Activated CD8-positive, alpha-beta T cell treated with anti-CD3 and anti-CD28 coated beads, Interleukin-2, amount 10 ng/mL, durations not matched to agents 7 days and 5 days (primary cell): ENCODE results near the gene SSC5D. TPM values are rescaled to one million over a fixed set of nuclear protein-coding genes. Genes with fewer than 3 reads are reported as not detected.

Source experiments
- ATAC-seq: fragments of 150-1000 bp; cut with Tn5 transposase; one replicate; pipeline ENCODE4 v1.10.0; 2021; ENCODE audit warnings: moderate library complexity
- CTCF ChIA-PET: fragments of 350-600 bp; sonication (Branson Sonifier 250); formaldehyde crosslinking; loops from one replicate; lab custom pipeline; 2021; ENCODE audit warnings: antibody characterized with exemption; lab: Charles Lee
- POLR2A ChIA-PET: fragments of 350-600 bp; sonication (Branson Sonifier 250); formaldehyde crosslinking; loops from one replicate; lab custom pipeline; 2021; ENCODE audit warnings: antibody characterized with exemption; lab: Charles Lee
- DNase-seq: peaks from one replicate; pipeline ENCODE4 v3.0.0-alpha.2; 2020
- H3K27ac Mint-ChIP-seq: one replicate; pipeline ENCODE4 v1.8.0; 2021; ENCODE audit warnings: mild to moderate bottlenecking, mixed read lengths
- H3K27me3 Mint-ChIP-seq: one replicate; pipeline ENCODE4 v1.8.0; 2021; ENCODE audit warnings: low read depth, mixed read lengths
- H3K36me3 Mint-ChIP-seq: one replicate; pipeline ENCODE4 v1.8.0; 2021; ENCODE audit warnings: low read depth, mixed read lengths
- H3K4me1 Mint-ChIP-seq: one replicate; pipeline ENCODE4 v1.8.0; 2021; ENCODE audit warnings: low read depth, mixed read lengths
- H3K4me3 Mint-ChIP-seq: one replicate; pipeline ENCODE4 v1.8.0; 2021; ENCODE audit warnings: mild to moderate bottlenecking, mixed read lengths
- H3K9me3 Mint-ChIP-seq: one replicate; pipeline ENCODE4 v1.8.0; 2022; ENCODE audit warnings: mixed read lengths; ENCODE audit not compliant: insufficient read depth
- total RNA-seq, 2 experiments: library from RNA; stranded (reverse); gene quantifications; one replicate each; pipeline ENCODE4 v1.2.3, GENCODE V29; 2021

SSC5D gene
- total RNA-seq, 2 experiments from 2014 or later = 0.50 to 0.55 TPM

- no peaks in the 10 kb centered on the region for H3K9me3 Mint-ChIP-seq
- no peak for ATAC-seq
- no peak for DNase-seq
- POLR2A ChIA-PET = no interaction called here
- H3K4me3 Mint-ChIP-seq = no peak overlapping the region
- H3K4me1 Mint-ChIP-seq = no peaks in the 10 kb centered on the region
- no peaks in the 10 kb centered on the region for H3K36me3 Mint-ChIP-seq
- no peak overlapping the region for H3K27ac Mint-ChIP-seq
- H3K27me3 Mint-ChIP-seq = no peaks in the 10 kb centered on the region
- CTCF ChIA-PET = no interaction called here
Measured at GRCh38 chr19:55537741-55538111, 49.5 kb downstream of the SSC5D start.

GRCh38 chr19:55538132-55538531 lies 49.9 kb downstream of the SSC5D start:
- H3K9me3 Mint-ChIP-seq = no peaks in the 10 kb centered on the region
- H3K4me3 Mint-ChIP-seq = no peak overlapping the region
- ChIA-PET POLR2A (no interaction called here), CTCF (no interaction called here)
- ATAC-seq (no peak), DNase-seq (no peak)
- H3K4me1 Mint-ChIP-seq = no peaks in the 10 kb centered on the region
- H3K27ac Mint-ChIP-seq = no peak overlapping the region
- no peaks in the 10 kb centered on the region for H3K36me3 Mint-ChIP-seq
- H3K27me3 Mint-ChIP-seq = no peaks in the 10 kb centered on the region

- ChIA-PET POLR2A (no interaction called here), CTCF (no interaction called here)
- Mint-ChIP-seq H3K36me3 (no peaks in the 10 kb centered on the region), H3K9me3 (no peaks in the 10 kb centered on the region), H3K27me3 (no peaks in the 10 kb centered on the region), H3K4me3 (no peak overlapping the region), H3K27ac (no peak overlapping the region), H3K4me1 (no peaks in the 10 kb centered on the region)
- no peak for DNase-seq
- no peak for ATAC-seq
Measured at GRCh38 chr19:55539090-55539984, 51.1 kb downstream of the SSC5D start.

GRCh38 chr19:55540619-55541018 lies 52.4 kb downstream of the SSC5D start:
- Mint-ChIP-seq H3K36me3 (no peaks in the 10 kb centered on the region), H3K4me1 (no peaks in the 10 kb centered on the region), H3K27ac (no peak overlapping the region), H3K27me3 (no peaks in the 10 kb centered on the region), H3K9me3 (no peaks in the 10 kb centered on the region), H3K4me3 (no peak overlapping the region)
- ChIA-PET POLR2A (no interaction called here), CTCF (no interaction called here)
- no peak for ATAC-seq
- no peak for DNase-seq

- no peaks in the 10 kb centered on the region for H3K9me3 Mint-ChIP-seq
- no peak for ATAC-seq
- ChIA-PET CTCF (no interaction called here), POLR2A (no interaction called here)
- no peaks in the 10 kb centered on the region for H3K27me3 Mint-ChIP-seq
- H3K27ac Mint-ChIP-seq = no peak overlapping the region
- H3K36me3 Mint-ChIP-seq = no peaks in the 10 kb centered on the region
- no peak for DNase-seq
- H3K4me3 Mint-ChIP-seq = no peak overlapping the region
- H3K4me1 Mint-ChIP-seq = no peaks in the 10 kb centered on the region
Measured at GRCh38 chr19:55541091-55541490, 52.9 kb downstream of the SSC5D start.

GRCh38 chr19:55542292-55542855 lies 54.1 kb downstream of the SSC5D start:
- H3K4me1 Mint-ChIP-seq = no peaks in the 10 kb centered on the region
- peaks cover 2% of the 10 kb centered on the region for H3K27me3 Mint-ChIP-seq
- ChIA-PET CTCF (no interaction called here), POLR2A (no interaction called here)
- no peak overlapping the region for H3K27ac Mint-ChIP-seq
- no peak for ATAC-seq
- H3K4me3 Mint-ChIP-seq = no peak overlapping the region
- DNase-seq = no peak
- H3K36me3 Mint-ChIP-seq = no peaks in the 10 kb centered on the region
- H3K9me3 Mint-ChIP-seq = no peaks in the 10 kb centered on the region

GRCh38 chr19:55543567-55543966 lies 55.3 kb downstream of the SSC5D start:
- DNase-seq = no peak
- Mint-ChIP-seq H3K4me3 (no peak overlapping the region), H3K9me3 (no peaks in the 10 kb centered on the region), H3K36me3 (no peaks in the 10 kb centered on the region), H3K27me3 (peaks cover 3% of the 10 kb centered on the region), H3K4me1 (no peaks in the 10 kb centered on the region), H3K27ac (no peak overlapping the region)
- ChIA-PET POLR2A (no interaction called here), CTCF (no interaction called here)
- no peak for ATAC-seq

GRCh38 chr19:55544014-55544413 lies 55.8 kb downstream of the SSC5D start:
- H3K36me3 Mint-ChIP-seq = no peaks in the 10 kb centered on the region
- peaks cover 3% of the 10 kb centered on the region for H3K27me3 Mint-ChIP-seq
- ChIA-PET POLR2A (no interaction called here), CTCF (no interaction called here)
- no peaks in the 10 kb centered on the region for H3K4me1 Mint-ChIP-seq
- ATAC-seq = no peak
- DNase-seq = no peak
- H3K27ac Mint-ChIP-seq = no peak overlapping the region
- H3K4me3 Mint-ChIP-seq = no peak overlapping the region
- H3K9me3 Mint-ChIP-seq = no peaks in the 10 kb centered on the region

GRCh38 chr19:55544776-55545439 lies 56.7 kb downstream of the SSC5D start:
- H3K27me3 Mint-ChIP-seq = peaks cover 3% of the 10 kb centered on the region
- no peak for DNase-seq

GRCh38 chr19:55545443-55545842 lies 57.2 kb downstream of the SSC5D start, which contains the start of gene SBK3:
TSS of gene SBK3 (minus strand) at chr19:55545543. CDS start at chr19:55545543, 0 bp downstream.
- ChIA-PET CTCF (no interaction called here), POLR2A (no interaction called here)
- Mint-ChIP-seq H3K4me1 (no peaks in the 10 kb centered on the region), H3K9me3 (no peaks in the 10 kb centered on the region), H3K4me3 (no peak within 1 kb of the TSS), H3K27me3 (peaks cover 3% of the 10 kb centered on the region), H3K36me3 (no peaks in the 10 kb centered on the region), H3K27ac (no peak within 1 kb of the TSS)
- DNase-seq = no peak
- no peak for ATAC-seq

More at GRCh38 chr19:55544776-55545439, 56.7 kb downstream of the SSC5D start:
- ChIA-PET POLR2A (no interaction called here), CTCF (no interaction called here)
- Mint-ChIP-seq H3K27ac (no peak overlapping the region), H3K36me3 (no peaks in the 10 kb centered on the region), H3K9me3 (no peaks in the 10 kb centered on the region), H3K4me3 (no peak overlapping the region), H3K4me1 (no peaks in the 10 kb centered on the region)
- no peak for ATAC-seq

- ChIA-PET CTCF (no interaction called here), POLR2A (no interaction called here)
- H3K36me3 Mint-ChIP-seq = no peaks in the 10 kb centered on the region
- no peak for ATAC-seq
- no peak overlapping the region for H3K4me3 Mint-ChIP-seq
- peaks cover 3% of the 10 kb centered on the region for H3K27me3 Mint-ChIP-seq
- no peak for DNase-seq
- H3K27ac Mint-ChIP-seq = no peak overlapping the region
- H3K9me3 Mint-ChIP-seq = no peaks in the 10 kb centered on the region
- H3K4me1 Mint-ChIP-seq = no peaks in the 10 kb centered on the region
Measured at GRCh38 chr19:55546011-55546410, 57.8 kb downstream of the SSC5D start.
